Activated CD4-positive, alpha-beta T cell treated with anti-CD3 and anti-CD28 coated beads for 36 hours (primary cell): ENCODE measurements around the gene OR51M1. TPM values are rescaled to one million over a fixed set of nuclear protein-coding genes. Genes with fewer than 3 reads are reported as not detected.

ENCODE experiments used
- ATAC-seq: fragments of 200-7000 bp; cut with Tn5 transposase; one replicate; pipeline ENCODE4 v1.10.0; 2021; ENCODE audit warnings: mild to moderate bottlenecking, moderate library complexity
- CTCF ChIA-PET: fragments of 350-600 bp; sonication (Branson Sonifier 250); formaldehyde crosslinking; loops from one replicate; lab custom pipeline; 2021; ENCODE audit warnings: antibody characterized with exemption; lab: Charles Lee
- POLR2A ChIA-PET: fragments of 350-600 bp; sonication (Branson Sonifier 250); formaldehyde crosslinking; loops from one replicate; lab custom pipeline; 2021; ENCODE audit warnings: antibody characterized with exemption, inconsistent platforms; lab: Charles Lee
- DNase-seq: peaks from one replicate; pipeline ENCODE4 v3.0.0-alpha.2; 2020
- H3K27ac Mint-ChIP-seq: one replicate; pipeline ENCODE4 v1.8.0; 2021; ENCODE audit warnings: mixed read lengths
- H3K27me3 Mint-ChIP-seq: one replicate; pipeline ENCODE4 v1.8.0; 2021; ENCODE audit warnings: mixed read lengths
- H3K36me3 Mint-ChIP-seq: one replicate; pipeline ENCODE4 v1.8.0; 2021; ENCODE audit warnings: low read depth, mixed read lengths
- H3K4me1 Mint-ChIP-seq: one replicate; pipeline ENCODE4 v1.8.0; 2021; ENCODE audit warnings: mixed read lengths
- H3K4me3 Mint-ChIP-seq: one replicate; pipeline ENCODE4 v1.8.0; 2021; ENCODE audit warnings: mild to moderate bottlenecking, moderate library complexity, mixed read lengths
- H3K9me3 Mint-ChIP-seq: one replicate; pipeline ENCODE4 v1.8.0; 2021; ENCODE audit warnings: low read depth, mixed read lengths
- intact Hi-C, 2 experiments: fragments of 100-400 bp; cut with DNase I in 1 of 2; cut with micrococcal nuclease in 1 of 2; formaldehyde crosslinking; loops; one replicate each; pipeline versions ENCODE4 v1.14.2 to v1.15.1; 2022 to 2024; cut with DNase I, micrococcal nuclease
- total RNA-seq, 2 experiments: library from RNA; stranded (reverse); gene quantifications; one replicate each; pipeline ENCODE4 v1.2.3, GENCODE V29; 2021

The OR51M1 gene
- total RNA-seq, 2 experiments from 2014 or later, result not detected

GRCh38 chr11:5398936-5399335, 15.3 kb downstream of the OR51M1 start:
- ChIA-PET CTCF (no interaction called here), POLR2A (no interaction called here)
- ATAC-seq (no peak), DNase-seq (no peak)
- Mint-ChIP-seq H3K4me1 (no peaks in the 10 kb centered on the region), H3K4me3 (no peak overlapping the region), H3K36me3 (no peaks in the 10 kb centered on the region), H3K27ac (no peak overlapping the region), H3K9me3 (peaks cover 2% of the 10 kb centered on the region), H3K27me3 (no peaks in the 10 kb centered on the region)
- intact Hi-C loops, result no loop called here

DNA sequence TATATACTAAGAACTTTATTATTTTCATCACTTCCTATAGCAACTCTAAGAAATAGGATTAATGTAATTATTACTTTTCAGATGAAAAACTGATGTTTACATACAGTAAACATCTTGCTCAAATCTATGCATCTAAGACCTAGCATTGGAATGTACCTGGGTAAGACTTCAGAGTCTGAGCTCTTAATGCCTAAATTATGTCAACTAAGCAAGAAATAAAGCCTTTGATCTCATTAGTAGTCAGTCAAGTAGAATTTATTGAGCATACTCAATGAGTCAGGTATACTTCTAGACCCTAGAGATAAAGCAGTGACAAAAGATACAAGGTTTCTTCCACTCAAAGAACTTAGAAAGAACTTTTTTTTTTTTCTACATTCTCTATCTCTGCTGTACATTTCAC, 21.6 kb downstream of the OR51M1 start:
- no peaks in the 10 kb centered on the region for H3K36me3 Mint-ChIP-seq
- DNase-seq, result no peak
- no peak overlapping the region for H3K27ac Mint-ChIP-seq
- H3K27me3 Mint-ChIP-seq, result peaks cover 20% of the 10 kb centered on the region
- intact Hi-C loops, result no loop called here
- no peak for ATAC-seq
- POLR2A ChIA-PET, result no interaction called here
- CTCF ChIA-PET, result interaction anchor here (0.7 kb wide), 1 partner anchor 1090 kb away, joined by 3 read pairs; no protein-coding TSS in a partner anchor
- peaks cover 2% of the 10 kb centered on the region for H3K9me3 Mint-ChIP-seq
- no peaks in the 10 kb centered on the region for H3K4me1 Mint-ChIP-seq
- H3K4me3 Mint-ChIP-seq, result no peak overlapping the region

DNA sequence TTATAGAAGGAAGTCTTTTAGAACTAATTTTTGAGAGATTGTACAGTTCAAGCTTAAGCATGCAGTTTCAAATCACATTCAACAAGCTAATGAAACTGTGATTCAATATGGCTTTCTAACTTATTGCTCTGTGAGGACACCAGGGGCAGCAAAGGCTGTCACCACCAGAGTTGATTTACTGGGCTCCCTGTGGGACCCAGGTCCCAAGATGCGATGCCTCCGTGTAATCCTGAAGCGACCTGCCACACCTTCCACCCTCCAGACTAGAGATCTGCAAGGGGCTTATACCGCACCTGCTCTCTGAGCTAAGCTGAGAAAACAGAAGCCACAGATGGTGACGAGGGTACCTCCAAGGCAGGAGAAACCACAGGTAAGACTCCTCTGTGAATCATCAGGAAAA, 37.4 kb downstream of the OR51M1 start:
- no peak overlapping the region for H3K27ac Mint-ChIP-seq
- no peaks in the 10 kb centered on the region for H3K9me3 Mint-ChIP-seq
- ChIA-PET CTCF (no interaction called here), POLR2A (no interaction called here)
- no peaks in the 10 kb centered on the region for H3K36me3 Mint-ChIP-seq
- peaks cover 14% of the 10 kb centered on the region for H3K27me3 Mint-ChIP-seq
- DNase-seq (no peak), ATAC-seq (no peak)
- intact Hi-C loops, result no loop called here
- H3K4me3 Mint-ChIP-seq, result no peak overlapping the region
- no peaks in the 10 kb centered on the region for H3K4me1 Mint-ChIP-seq

DNA sequence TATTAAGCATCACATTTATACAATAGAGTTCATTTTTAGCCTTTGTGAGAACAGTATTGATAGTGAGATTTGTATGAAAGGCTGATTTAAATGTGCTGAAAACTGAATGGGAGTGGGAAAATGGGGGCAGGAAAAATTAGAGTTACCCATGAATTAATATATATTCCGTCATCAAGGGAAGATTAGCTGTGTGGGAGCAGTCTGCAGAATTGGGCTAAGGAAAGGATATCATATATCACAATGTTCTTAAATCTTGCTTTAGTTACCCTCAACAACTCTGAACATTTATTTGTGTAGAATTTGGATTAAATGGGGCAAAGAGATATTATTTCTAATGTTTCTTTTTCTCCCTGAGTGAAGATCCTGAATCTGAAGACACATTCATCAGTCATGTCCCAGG, 38.2 kb downstream of the OR51M1 start, which contains the start of gene OR51Q1:
Gene OR51Q1, plus strand, starts transcription at position 301 of the 400 bp plus-strand sequence. Its CDS starts 90 bp downstream, at position 391.
- Mint-ChIP-seq H3K9me3 (no peaks in the 10 kb centered on the region), H3K27me3 (peaks cover 14% of the 10 kb centered on the region), H3K4me1 (no peaks in the 10 kb centered on the region), H3K27ac (no peak within 1 kb of the TSS), H3K36me3 (no peaks in the 10 kb centered on the region), H3K4me3 (no peak within 1 kb of the TSS)
- no peak for DNase-seq
- POLR2A ChIA-PET, result no interaction called here
- CTCF ChIA-PET, result no interaction called here
- intact Hi-C loops, result no loop called here
- ATAC-seq, result no peak

GRCh38 chr11:5423131-5423530, 39.5 kb downstream of the OR51M1 start:
- H3K4me1 Mint-ChIP-seq, result no peaks in the 10 kb centered on the region
- peaks cover 18% of the 10 kb centered on the region for H3K27me3 Mint-ChIP-seq
- H3K9me3 Mint-ChIP-seq, result no peaks in the 10 kb centered on the region
- CTCF ChIA-PET, result no interaction called here
- no peak for ATAC-seq
- intact Hi-C loops, result no loop called here
- no peak overlapping the region for H3K4me3 Mint-ChIP-seq
- DNase-seq, result no peak
- H3K36me3 Mint-ChIP-seq, result no peaks in the 10 kb centered on the region
- POLR2A ChIA-PET, result no interaction called here
- H3K27ac Mint-ChIP-seq, result no peak overlapping the region

DNA sequence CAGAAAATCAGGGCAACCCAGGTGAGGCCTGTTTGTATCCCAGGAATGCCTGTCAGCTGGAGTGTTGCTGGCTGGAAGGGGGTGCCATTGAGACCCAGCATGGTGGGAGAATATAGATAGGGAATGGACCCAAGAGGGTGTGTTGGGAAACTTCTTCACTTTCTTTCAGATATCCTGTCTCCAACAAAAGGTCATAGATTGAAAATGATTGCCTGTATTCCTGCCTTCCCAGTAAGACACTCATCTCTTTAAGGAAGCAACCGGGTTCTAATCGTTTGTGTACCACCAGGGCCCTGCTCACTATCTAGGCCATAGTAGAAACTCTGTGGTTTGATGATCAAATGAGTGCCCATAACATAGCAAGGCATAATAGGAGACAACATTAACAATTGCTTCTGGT, 57.8 kb downstream of the OR51M1 start, which contains the start of gene OR51I1:
Gene OR51I1, minus strand, starts transcription at position 101 of the 400 bp plus-strand sequence. Its CDS starts 0 bp downstream, at position 101.
- no peaks in the 10 kb centered on the region for H3K4me1 Mint-ChIP-seq
- H3K27me3 Mint-ChIP-seq, result peaks cover 11% of the 10 kb centered on the region
- CTCF ChIA-PET, result no interaction called here
- no peaks in the 10 kb centered on the region for H3K9me3 Mint-ChIP-seq
- ATAC-seq, result no peak
- intact Hi-C loops, result no loop called here
- no peak within 1 kb of the TSS for H3K4me3 Mint-ChIP-seq
- no peaks in the 10 kb centered on the region for H3K36me3 Mint-ChIP-seq
- POLR2A ChIA-PET, result no interaction called here
- H3K27ac Mint-ChIP-seq, result no peak within 1 kb of the TSS
- DNase-seq, result no peak

Other genes with a start within 250 kb of the OR51M1 start
- not detected for gene OR52A5, start 245.5 kb upstream of the OR51M1 start, total RNA-seq
- not detected for gene OR52A1, start 229.1 kb upstream of the OR51M1 start, total RNA-seq
- not detected for gene OR51V1, start 183.1 kb upstream of the OR51M1 start, total RNA-seq
- not detected for gene HBB, start 156.7 kb upstream of the OR51M1 start, total RNA-seq
- not detected for gene HBD, start 149.3 kb upstream of the OR51M1 start, total RNA-seq
- gene HBG1, start 134.0 kb upstream of the OR51M1 start, total RNA-seq, result not detected
- gene HBG2, start 129.0 kb upstream of the OR51M1 start, total RNA-seq, result not detected
- gene HBE1, start 113.9 kb upstream of the OR51M1 start, total RNA-seq, result not detected
- gene OR51B4, start 81.9 kb upstream of the OR51M1 start, total RNA-seq, result not detected
- not detected for gene OR51B2, start 59.5 kb upstream of the OR51M1 start, total RNA-seq
- gene OR51B5, start 40.3 kb upstream of the OR51M1 start, total RNA-seq, result not detected
- not detected for gene OR51B6, start 32.3 kb upstream of the OR51M1 start, total RNA-seq
- not detected for gene OR51Q1, start 38.3 kb downstream of the OR51M1 start, total RNA-seq
- gene OR51I1, start 57.7 kb downstream of the OR51M1 start, total RNA-seq, result not detected
- gene OR51I2, start 65.5 kb downstream of the OR51M1 start, total RNA-seq, result not detected
- not detected for gene OR52D1, start 104.9 kb downstream of the OR51M1 start, total RNA-seq
- not detected for gene UBQLN3, start 126.1 kb downstream of the OR51M1 start, total RNA-seq
- under 1 TPM; 0.11 to 0.14 TPM for gene UBQLNL, start 132.9 kb downstream of the OR51M1 start, total RNA-seq
- gene OR52H1, start 164.7 kb downstream of the OR51M1 start, total RNA-seq, result not detected
- gene OR52B6, start 197.1 kb downstream of the OR51M1 start, total RNA-seq, result not detected
- under 1 TPM; 0.75 to 0.76 TPM for gene TRIM6, start 212.8 kb downstream of the OR51M1 start, total RNA-seq
- 10 to 100 TPM; 10.4 to 11.8 TPM for gene TRIM34, start 241.2 kb downstream of the OR51M1 start, total RNA-seq